Lower leg skin (tissue), 3 donors: ENCODE results near the gene SPATA2.

Experiments
- CTCF ChIP-seq, 3 donors: fragments of 450-650 bp; IDR thresholded peaks; one replicate each; pipeline ENCODE4 v1.5.1; 2016; ENCODE audit warnings: antibody characterized with exemption in 3 of 3, mild to moderate bottlenecking in 3 of 3, moderate library complexity in 2 of 3
- POLR2A ChIP-seq, 2 donors: fragments of 450-650 bp; IDR thresholded peaks; one replicate each; pipeline ENCODE4 v1.6.1; 2016 to 2017; ENCODE audit warnings: antibody characterized with exemption in 2 of 2, mild to moderate bottlenecking in 1 of 2, moderate library complexity in 1 of 2

DNA sequence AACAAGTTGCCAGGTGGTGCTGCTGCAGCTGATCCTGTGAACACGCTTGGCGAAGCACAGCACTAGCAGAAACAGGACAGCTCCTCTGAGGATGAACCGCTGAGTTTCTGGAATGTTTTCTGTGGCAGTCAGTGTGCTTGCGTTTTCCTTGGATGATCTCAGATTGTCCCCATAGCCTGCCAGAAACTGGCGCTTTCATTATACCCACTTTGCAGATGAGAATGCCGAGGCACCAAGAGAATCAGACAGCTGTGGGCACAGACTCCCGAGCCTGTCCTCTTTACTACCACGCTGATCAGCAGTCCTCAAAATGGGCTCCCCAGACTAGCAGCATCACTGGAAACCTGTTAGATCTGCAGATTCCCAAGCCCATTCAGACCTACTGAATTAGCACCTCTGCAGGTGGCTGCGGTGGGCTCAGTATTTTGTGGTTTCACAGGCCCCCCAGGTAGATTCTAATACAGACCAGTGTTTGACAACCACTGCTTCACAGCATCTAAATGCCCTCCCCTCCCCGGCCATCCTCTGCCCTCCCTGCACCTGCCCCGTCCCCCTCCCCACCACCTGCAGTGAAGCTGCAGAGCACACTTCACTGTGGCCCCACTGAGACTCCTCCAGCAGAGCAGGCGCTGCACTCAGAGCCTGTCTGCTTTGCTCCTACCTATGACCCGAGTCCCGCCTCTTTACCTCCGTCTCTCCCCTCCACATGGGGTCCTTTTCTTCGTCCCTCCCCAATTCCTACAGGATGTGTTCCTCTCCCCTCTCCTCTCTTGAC lies 29.6 kb downstream of the SPATA2 start:
- TF ChIP-seq CTCF (IDR thresholded peaks at IDR 0.05) (no peak), POLR2A (IDR thresholded peaks at IDR 0.05) (no peak)
